GM23338 (cell line): ENCODE results near the gene RNF26. TPM values are rescaled to one million over a fixed set of nuclear protein-coding genes. Genes with fewer than 3 reads are reported as not detected.

Experiments
- ATAC-seq: fragments of 200-7000 bp; cut with Tn5 transposase; 3 replicates; pipeline ENCODE4 v1.9.1; 2020
- DNase-seq: peaks from one replicate; pipeline ENCODE4 v3.0.0-alpha.2; 2015; ENCODE audit warnings: low spot score
- H2AFZ ChIP-seq: fragments of 200-600 bp; sonication (generic); 2 replicates; pipeline ENCODE4 v1.8.0; 2016; ENCODE audit warnings: antibody characterized with exemption, mild to moderate bottlenecking, moderate library complexity
- H3F3A ChIP-seq: fragments of 200-600 bp; sonication (generic); replicated peaks from 2 replicates; pipeline ENCODE4 v1.8.0; 2017; ENCODE audit warnings: antibody characterized with exemption, mixed run types, low read depth
- H3K27ac ChIP-seq: fragments of 200-600 bp; sonication (generic); 2 replicates; pipeline ENCODE4 v1.6.1; 2016; ENCODE audit warnings: low read depth
- H3K27me3 ChIP-seq: fragments of 200-600 bp; sonication (generic); 2 replicates; pipeline ENCODE4 v1.8.0; 2016; ENCODE audit warnings: mild to moderate bottlenecking, mixed run types, moderate library complexity; ENCODE audit not compliant: insufficient read depth
- H3K36me3 ChIP-seq: fragments of 200-600 bp; sonication (generic); 2 replicates; pipeline ENCODE4 v1.8.0; 2016; ENCODE audit warnings: mild to moderate bottlenecking; ENCODE audit not compliant: insufficient read depth
- H3K4me1 ChIP-seq: fragments of 200-600 bp; sonication (generic); 2 replicates; pipeline ENCODE4 v1.8.0; 2016; ENCODE audit warnings: mild to moderate bottlenecking, moderate library complexity; ENCODE audit not compliant: insufficient read depth
- H3K4me2 ChIP-seq: fragments of 200-600 bp; sonication (generic); 2 replicates; pipeline ENCODE4 v1.7.1; 2017; ENCODE audit warnings: mixed run types
- H3K4me3 ChIP-seq: fragments of 200-600 bp; sonication (generic); 2 replicates; pipeline ENCODE4 v1.6.1; 2016; ENCODE audit warnings: mixed run types
- H3K79me2 ChIP-seq: fragments of 200-600 bp; sonication (generic); replicated peaks from 2 replicates; pipeline ENCODE4 v1.8.0; 2017; ENCODE audit warnings: mild to moderate bottlenecking; ENCODE audit not compliant: insufficient read depth
- H3K9me2 ChIP-seq: fragments of 200-600 bp; sonication (generic); 2 replicates; pipeline ENCODE4 v1.8.0; 2017; ENCODE audit not compliant: insufficient read depth
- H4K20me1 ChIP-seq: fragments of 200-600 bp; sonication (generic); replicated peaks from 2 replicates; pipeline ENCODE4 v1.8.0; 2017; ENCODE audit warnings: mild to moderate bottlenecking; ENCODE audit not compliant: insufficient read depth
- H3K27ac Mint-ChIP-seq: 2 replicates; pipeline ENCODE4 v1.8.0; 2020; ENCODE audit warnings: inconsistent platforms, mild to moderate bottlenecking, moderate library complexity, mixed read lengths
- H3K27me3 Mint-ChIP-seq: 3 replicates; pipeline ENCODE4 v1.8.0; 2022; ENCODE audit warnings: low read depth, mild to moderate bottlenecking, moderate library complexity, mixed read lengths, inconsistent platforms; ENCODE audit not compliant: insufficient read depth, poor library complexity
- H3K36me3 Mint-ChIP-seq: 3 replicates; pipeline ENCODE4 v1.8.0; 2021; ENCODE audit warnings: low read depth, mild to moderate bottlenecking, inconsistent platforms, moderate library complexity, mixed read lengths
- H3K4me1 Mint-ChIP-seq: 3 replicates; pipeline ENCODE4 v1.8.0; 2020; ENCODE audit warnings: mild to moderate bottlenecking, inconsistent platforms, mixed read lengths
- H3K4me3 Mint-ChIP-seq: 3 replicates; pipeline ENCODE4 v1.8.0; 2021; ENCODE audit warnings: moderate library complexity, mild to moderate bottlenecking, inconsistent platforms, mixed read lengths
- H3K9me3 Mint-ChIP-seq: 3 replicates; pipeline ENCODE4 v1.8.0; 2020; ENCODE audit warnings: moderate library complexity, mild to moderate bottlenecking, inconsistent platforms, mixed read lengths
- CREB1 ChIP-seq: fragments of 250-450 bp; sonication (Bioruptor Pico); IDR thresholded peaks from 2 replicates; pipeline ENCODE4 v1.5.0; 2020; ENCODE audit warnings: low read depth, mild to moderate bottlenecking, moderate library complexity
- EZH2 ChIP-seq: fragments of 200-600 bp; sonication (generic); IDR thresholded peaks from one replicate; pipeline ENCODE4 v1.8.0; 2017; ENCODE audit warnings: antibody characterized with exemption, mild to moderate bottlenecking, low read depth; ENCODE audit not compliant: unreplicated experiment
- EZH2phosphoT487 ChIP-seq: fragments of 200-600 bp; sonication (generic); IDR thresholded peaks from one replicate; pipeline ENCODE4 v1.8.1; 2018; ENCODE audit warnings: antibody characterized with exemption; ENCODE audit not compliant: unreplicated experiment
- JUNB ChIP-seq: IDR thresholded peaks from one replicate; pipeline ENCODE4 v1.6.1; 2016; ENCODE audit warnings: antibody characterized with exemption; ENCODE audit not compliant: unreplicated experiment
- NANOG ChIP-seq: IDR thresholded peaks from 2 replicates; pipeline ENCODE4 v1.6.1; 2016; ENCODE audit warnings: antibody characterized with exemption, borderline replicate concordance
- POLR2AphosphoS5 ChIP-seq: IDR thresholded peaks from 2 replicates; pipeline ENCODE4 v1.6.1; 2016; ENCODE audit warnings: antibody characterized with exemption, low read depth
- REST ChIP-seq: IDR thresholded peaks from one replicate; pipeline ENCODE4 v1.6.1; 2018; ENCODE audit warnings: antibody characterized with exemption; ENCODE audit not compliant: unreplicated experiment
- STAT1 ChIP-seq: IDR thresholded peaks from one replicate; pipeline ENCODE4 v1.6.1; 2016; ENCODE audit warnings: antibody characterized with exemption; ENCODE audit not compliant: unreplicated experiment
- ZNF114 ChIP-seq: fragments of 250-450 bp; sonication (Bioruptor Pico); IDR thresholded peaks from 2 replicates; pipeline ENCODE4 v1.5.0; 2020; ENCODE audit warnings: mild to moderate bottlenecking, moderate library complexity
- ZNF331 ChIP-seq: fragments of 250-450 bp; sonication (Bioruptor Pico); IDR thresholded peaks from 2 replicates; pipeline ENCODE4 v1.5.0; 2020; ENCODE audit warnings: low read depth, mild to moderate bottlenecking, moderate library complexity
- polyA plus RNA-seq: library from polyadenylated mRNA; unstranded; fragments of >200 nt; fragmentation: Nextera tagmentation; extraction: Ambion mirVana; gene quantifications from 2 replicates; pipeline ENCODE4 v1.2.1, GENCODE V29; 2016
- total RNA-seq: library from RNA; depleted of rRNA; stranded (reverse); fragments of >200 nt; shearing (Covaris generic); gene quantifications from 2 replicates; pipeline ENCODE4 v1.2.3, GENCODE V29; 2014
- TF ChIP-seq, protein P1 (sequence below): IDR thresholded peaks from 2 replicates; pipeline ENCODE4 v1.6.1; 2016; ENCODE audit warnings: antibody characterized with exemption
- TF ChIP-seq, protein P2 (sequence below), 2 experiments: fragments of 200-600 bp in 1 of 2; sonication (generic) in 1 of 2; conservative IDR thresholded peaks; 2 replicates each; pipeline versions ENCODE4 v1.5.1 to v1.6.1; 2016 to 2017; ENCODE audit warnings: antibody characterized with exemption in 2 of 2, low read depth in 2 of 2, mild to moderate bottlenecking in 2 of 2, moderate library complexity in 1 of 2
- TF ChIP-seq, protein P3 (sequence below): fragments of 250-450 bp; sonication (Bioruptor Pico); IDR thresholded peaks from 2 replicates; pipeline ENCODE4 v1.5.0; 2020; ENCODE audit warnings: mild to moderate bottlenecking, moderate library complexity

The RNF26 gene
- total and polyA plus RNA-seq, 2 experiments from 2014 or later = 31.8 to 58.3 TPM

DNA sequence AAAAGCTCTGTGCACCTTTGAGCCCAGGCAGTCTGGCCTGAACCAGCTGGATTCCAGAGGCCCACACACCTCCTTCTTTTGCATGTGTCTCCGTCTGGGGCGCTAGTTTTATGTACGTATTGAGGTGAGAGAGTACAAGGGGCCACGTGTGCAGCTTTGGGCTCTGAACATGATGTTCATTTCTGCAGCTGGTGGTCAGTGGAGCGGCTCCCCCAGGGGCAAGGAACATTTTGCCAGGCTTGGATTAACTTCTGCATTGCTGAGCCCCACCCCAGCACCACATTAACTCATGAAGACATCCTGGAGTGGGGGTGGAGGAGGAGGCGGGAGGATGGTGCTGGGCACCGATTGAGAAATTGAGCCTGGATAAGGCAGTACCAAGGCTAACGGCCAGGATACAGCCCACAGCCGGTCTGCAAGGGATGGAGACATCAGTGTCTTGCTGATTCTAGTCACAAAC, 33.4 kb downstream of the RNF26 start:
- no peaks in the 10 kb centered on the region for H3K79me2 ChIP-seq
- H3K4me3 Mint-ChIP-seq = no peak overlapping the region
- H3K36me3 ChIP-seq = no peaks in the 10 kb centered on the region
- H3K9me2 ChIP-seq = no peaks in the 10 kb centered on the region
- peaks cover 39% of the 10 kb centered on the region for H3K27me3 Mint-ChIP-seq
- peaks cover 37% of the 10 kb centered on the region for H3K27me3 ChIP-seq
- no peak overlapping the region; the same call in 1 of the 2 replicates for H3K27ac Mint-ChIP-seq
- H3K27ac ChIP-seq = no peak overlapping the region
- peaks cover 53% of the 10 kb centered on the region for H3K4me1 Mint-ChIP-seq
- ATAC-seq (no peak), DNase-seq (no peak)
- peaks cover 2% of the 10 kb centered on the region; the same call in 1 of the 3 replicates for H3K9me3 Mint-ChIP-seq
- TF ChIP-seq EZH2phosphoT487 (no peak), EZH2 (no peak), REST (no peak), ZNF331 (CRISPR knock-in tag) (no peak), ZNF114 (CRISPR knock-in tag) (no peak), NANOG (no peak), CREB1 (CRISPR knock-in tag) (no peak), STAT1 (no peak), POLR2AphosphoS5 (no peak), JUNB (no peak)
- TF ChIP-seq, protein P1, sequence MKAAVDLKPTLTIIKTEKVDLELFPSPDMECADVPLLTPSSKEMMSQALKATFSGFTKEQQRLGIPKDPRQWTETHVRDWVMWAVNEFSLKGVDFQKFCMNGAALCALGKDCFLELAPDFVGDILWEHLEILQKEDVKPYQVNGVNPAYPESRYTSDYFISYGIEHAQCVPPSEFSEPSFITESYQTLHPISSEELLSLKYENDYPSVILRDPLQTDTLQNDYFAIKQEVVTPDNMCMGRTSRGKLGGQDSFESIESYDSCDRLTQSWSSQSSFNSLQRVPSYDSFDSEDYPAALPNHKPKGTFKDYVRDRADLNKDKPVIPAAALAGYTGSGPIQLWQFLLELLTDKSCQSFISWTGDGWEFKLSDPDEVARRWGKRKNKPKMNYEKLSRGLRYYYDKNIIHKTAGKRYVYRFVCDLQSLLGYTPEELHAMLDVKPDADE = no peak
- TF ChIP-seq, protein P2, sequence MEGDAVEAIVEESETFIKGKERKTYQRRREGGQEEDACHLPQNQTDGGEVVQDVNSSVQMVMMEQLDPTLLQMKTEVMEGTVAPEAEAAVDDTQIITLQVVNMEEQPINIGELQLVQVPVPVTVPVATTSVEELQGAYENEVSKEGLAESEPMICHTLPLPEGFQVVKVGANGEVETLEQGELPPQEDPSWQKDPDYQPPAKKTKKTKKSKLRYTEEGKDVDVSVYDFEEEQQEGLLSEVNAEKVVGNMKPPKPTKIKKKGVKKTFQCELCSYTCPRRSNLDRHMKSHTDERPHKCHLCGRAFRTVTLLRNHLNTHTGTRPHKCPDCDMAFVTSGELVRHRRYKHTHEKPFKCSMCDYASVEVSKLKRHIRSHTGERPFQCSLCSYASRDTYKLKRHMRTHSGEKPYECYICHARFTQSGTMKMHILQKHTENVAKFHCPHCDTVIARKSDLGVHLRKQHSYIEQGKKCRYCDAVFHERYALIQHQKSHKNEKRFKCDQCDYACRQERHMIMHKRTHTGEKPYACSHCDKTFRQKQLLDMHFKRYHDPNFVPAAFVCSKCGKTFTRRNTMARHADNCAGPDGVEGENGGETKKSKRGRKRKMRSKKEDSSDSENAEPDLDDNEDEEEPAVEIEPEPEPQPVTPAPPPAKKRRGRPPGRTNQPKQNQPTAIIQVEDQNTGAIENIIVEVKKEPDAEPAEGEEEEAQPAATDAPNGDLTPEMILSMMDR (conservative IDR thresholded peaks at IDR 0.05; ENCODE audit: low read depth in 2 of 2) = no peak
- TF ChIP-seq, protein P3, sequence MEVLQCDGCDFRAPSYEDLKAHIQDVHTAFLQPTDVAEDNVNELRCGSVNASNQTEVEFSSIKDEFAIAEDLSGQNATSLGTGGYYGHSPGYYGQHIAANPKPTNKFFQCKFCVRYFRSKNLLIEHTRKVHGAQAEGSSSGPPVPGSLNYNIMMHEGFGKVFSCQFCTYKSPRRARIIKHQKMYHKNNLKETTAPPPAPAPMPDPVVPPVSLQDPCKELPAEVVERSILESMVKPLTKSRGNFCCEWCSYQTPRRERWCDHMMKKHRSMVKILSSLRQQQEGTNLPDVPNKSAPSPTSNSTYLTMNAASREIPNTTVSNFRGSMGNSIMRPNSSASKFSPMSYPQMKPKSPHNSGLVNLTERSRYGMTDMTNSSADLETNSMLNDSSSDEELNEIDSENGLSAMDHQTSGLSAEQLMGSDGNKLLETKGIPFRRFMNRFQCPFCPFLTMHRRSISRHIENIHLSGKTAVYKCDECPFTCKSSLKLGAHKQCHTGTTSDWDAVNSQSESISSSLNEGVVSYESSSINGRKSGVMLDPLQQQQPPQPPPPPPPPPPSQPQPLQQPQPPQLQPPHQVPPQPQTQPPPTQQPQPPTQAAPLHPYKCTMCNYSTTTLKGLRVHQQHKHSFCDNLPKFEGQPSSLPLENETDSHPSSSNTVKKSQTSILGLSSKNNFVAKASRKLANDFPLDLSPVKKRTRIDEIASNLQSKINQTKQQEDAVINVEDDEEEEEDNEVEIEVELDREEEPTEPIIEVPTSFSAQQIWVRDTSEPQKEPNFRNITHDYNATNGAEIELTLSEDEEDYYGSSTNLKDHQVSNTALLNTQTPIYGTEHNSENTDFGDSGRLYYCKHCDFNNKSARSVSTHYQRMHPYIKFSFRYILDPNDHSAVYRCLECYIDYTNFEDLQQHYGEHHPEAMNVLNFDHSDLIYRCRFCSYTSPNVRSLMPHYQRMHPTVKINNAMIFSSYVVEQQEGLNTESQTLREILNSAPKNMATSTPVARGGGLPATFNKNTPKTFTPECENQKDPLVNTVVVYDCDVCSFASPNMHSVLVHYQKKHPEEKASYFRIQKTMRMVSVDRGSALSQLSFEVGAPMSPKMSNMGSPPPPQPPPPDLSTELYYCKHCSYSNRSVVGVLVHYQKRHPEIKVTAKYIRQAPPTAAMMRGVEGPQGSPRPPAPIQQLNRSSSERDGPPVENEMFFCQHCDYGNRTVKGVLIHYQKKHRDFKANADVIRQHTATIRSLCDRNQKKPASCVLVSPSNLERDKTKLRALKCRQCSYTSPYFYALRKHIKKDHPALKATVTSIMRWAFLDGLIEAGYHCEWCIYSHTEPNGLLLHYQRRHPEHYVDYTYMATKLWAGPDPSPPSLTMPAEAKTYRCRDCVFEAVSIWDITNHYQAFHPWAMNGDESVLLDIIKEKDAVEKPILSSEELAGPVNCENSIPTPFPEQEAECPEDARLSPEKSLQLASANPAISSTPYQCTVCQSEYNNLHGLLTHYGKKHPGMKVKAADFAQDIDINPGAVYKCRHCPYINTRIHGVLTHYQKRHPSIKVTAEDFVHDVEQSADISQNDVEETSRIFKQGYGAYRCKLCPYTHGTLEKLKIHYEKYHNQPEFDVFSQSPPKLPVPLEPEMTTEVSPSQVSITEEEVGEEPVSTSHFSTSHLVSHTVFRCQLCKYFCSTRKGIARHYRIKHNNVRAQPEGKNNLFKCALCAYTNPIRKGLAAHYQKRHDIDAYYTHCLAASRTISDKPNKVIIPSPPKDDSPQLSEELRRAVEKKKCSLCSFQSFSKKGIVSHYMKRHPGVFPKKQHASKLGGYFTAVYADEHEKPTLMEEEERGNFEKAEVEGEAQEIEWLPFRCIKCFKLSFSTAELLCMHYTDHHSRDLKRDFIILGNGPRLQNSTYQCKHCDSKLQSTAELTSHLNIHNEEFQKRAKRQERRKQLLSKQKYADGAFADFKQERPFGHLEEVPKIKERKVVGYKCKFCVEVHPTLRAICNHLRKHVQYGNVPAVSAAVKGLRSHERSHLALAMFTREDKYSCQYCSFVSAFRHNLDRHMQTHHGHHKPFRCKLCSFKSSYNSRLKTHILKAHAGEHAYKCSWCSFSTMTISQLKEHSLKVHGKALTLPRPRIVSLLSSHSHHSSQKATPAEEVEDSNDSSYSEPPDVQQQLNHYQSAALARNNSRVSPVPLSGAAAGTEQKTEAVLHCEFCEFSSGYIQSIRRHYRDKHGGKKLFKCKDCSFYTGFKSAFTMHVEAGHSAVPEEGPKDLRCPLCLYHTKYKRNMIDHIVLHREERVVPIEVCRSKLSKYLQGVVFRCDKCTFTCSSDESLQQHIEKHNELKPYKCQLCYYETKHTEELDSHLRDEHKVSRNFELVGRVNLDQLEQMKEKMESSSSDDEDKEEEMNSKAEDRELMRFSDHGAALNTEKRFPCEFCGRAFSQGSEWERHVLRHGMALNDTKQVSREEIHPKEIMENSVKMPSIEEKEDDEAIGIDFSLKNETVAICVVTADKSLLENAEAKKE (CRISPR knock-in tag) = no peak
- H3K4me1 ChIP-seq = peaks cover 16% of the 10 kb centered on the region
- no peak overlapping the region for H3K4me3 ChIP-seq
- H2AFZ ChIP-seq = no peak overlapping the region
- no peaks in the 10 kb centered on the region; the same call in 1 of the 2 replicates for H4K20me1 ChIP-seq
- no peak overlapping the region for H3K4me2 ChIP-seq
- H3K36me3 Mint-ChIP-seq = no peaks in the 10 kb centered on the region; the same call in 1 of the 3 replicates
- no peaks in the 10 kb centered on the region for H3F3A ChIP-seq
